Panc1 (cell line): ENCODE data around the gene TRNAU1AP. TPM values are rescaled to one million over a fixed set of nuclear protein-coding genes. Genes with fewer than 3 reads are reported as not detected.

ENCODE experiments used
- ATAC-seq: fragments of 200-7000 bp; cut with Tn5 transposase; 2 replicates; pipeline ENCODE4 v1.9.1; 2020; ENCODE audit warnings: mild to moderate bottlenecking, moderate library complexity
- BruUV-seq: library from RNA; stranded (reverse); fragments of 400-500 nt; replicated peaks from 2 replicates; lab custom pipeline; 2021; lab: Mats Ljungman, UMichigan
- CTCF ChIA-PET: fragments of 300-600 bp; sonication (Branson Sonifier 250); formaldehyde crosslinking; loops from one replicate; lab custom pipeline; 2022; ENCODE audit warnings: antibody characterized with exemption; lab: Charles Lee
- POLR2A ChIA-PET: fragments of 300-600 bp; sonication (Branson Sonifier 250); formaldehyde crosslinking; loops from one replicate; lab custom pipeline; 2022; ENCODE audit warnings: antibody characterized with exemption; lab: Charles Lee
- DNase-seq: peaks from one replicate; pipeline ENCODE4 v3.0.0-alpha.2; 2010; ENCODE audit warnings: low read depth, low spot score
- H3K27ac ChIP-seq: 2 replicates; pipeline ENCODE4 v1.5.1; 2011; ENCODE audit warnings: mild to moderate bottlenecking, low read length, inconsistent platforms
- H3K27me3 ChIP-seq: fragments of 200-500 bp; sonication (Bioruptor generic); 2 replicates; pipeline ENCODE4 v1.6.0; 2014; ENCODE audit warnings: low read length, inconsistent platforms; ENCODE audit not compliant: control insufficient read depth, insufficient read depth
- H3K36me3 ChIP-seq: fragments of 200-500 bp; sonication (Bioruptor generic); 2 replicates; pipeline ENCODE4 v1.5.1; 2014; ENCODE audit warnings: inconsistent platforms, mild to moderate bottlenecking, low read length, moderate library complexity; ENCODE audit not compliant: control insufficient read depth, insufficient read depth
- H3K4me1 ChIP-seq: 2 replicates; pipeline ENCODE4 v1.5.1; 2011; ENCODE audit warnings: inconsistent platforms, mild to moderate bottlenecking, low read length, moderate library complexity; ENCODE audit not compliant: control insufficient read depth, insufficient read depth
- H3K4me3 ChIP-seq, 2 experiments: 2 replicates each; pipeline ENCODE4 v1.5.1; 2011 to 2012; ENCODE audit warnings: low read depth in 2 of 2, low read length in 2 of 2, mild to moderate bottlenecking in 2 of 2, inconsistent platforms in 1 of 2, moderate library complexity in 1 of 2
- H3K9me3 ChIP-seq: fragments of 200-500 bp; sonication (Bioruptor generic); 2 replicates; pipeline ENCODE4 v1.5.1; 2014; ENCODE audit warnings: low read depth, mild to moderate bottlenecking, inconsistent platforms, low read length, moderate library complexity; ENCODE audit not compliant: control insufficient read depth, insufficient read depth
- POLR2AphosphoS5 ChIP-seq: IDR thresholded peaks from 2 replicates; pipeline ENCODE4 v1.6.1; 2012; ENCODE audit warnings: mild to moderate bottlenecking, low read depth, low read length, moderate library complexity
- SIN3A ChIP-seq: IDR thresholded peaks from 2 replicates; pipeline ENCODE4 v1.6.1; 2012; ENCODE audit warnings: low read depth, mild to moderate bottlenecking, low read length, moderate library complexity, borderline replicate concordance; ENCODE audit not compliant: insufficient read depth
- TCF7L2 ChIP-seq: IDR thresholded peaks from 2 replicates; pipeline ENCODE4 v1.6.1; 2011; ENCODE audit warnings: mild to moderate bottlenecking, low read depth, low read length, inconsistent platforms
- in situ Hi-C: cut with HindIII; loops from 2 replicates; pipeline ENCODE4 v1.10.0; 2016; ENCODE audit warnings: low sequenced_read_pairs, low pct_unique_long_range_greater_than_20kb
- intact Hi-C: fragments of 100-400 bp; cut with micrococcal nuclease; formaldehyde crosslinking; loops from one replicate; pipeline ENCODE4 v1.10.0; 2022; ENCODE audit not compliant: unreplicated experiment
- total RNA-seq: library from RNA; stranded (reverse); gene quantifications from one replicate; pipeline ENCODE4 v1.2.1, GENCODE V29; 2021; ENCODE audit not compliant: unreplicated experiment
- TF ChIP-seq, protein P1 (sequence below): fragments of 450-650 bp; IDR thresholded peaks from 2 replicates; pipeline ENCODE4 v1.5.1; 2017; ENCODE audit warnings: mild to moderate bottlenecking
- TF ChIP-seq, protein P2 (sequence below), 2 experiments: IDR thresholded peaks; 2 replicates each; pipeline ENCODE4 v1.6.1; 2011 to 2012; ENCODE audit warnings: low read depth in 2 of 2, control low read depth in 1 of 2, low read length in 1 of 2, mild to moderate bottlenecking in 1 of 2, moderate library complexity in 1 of 2; ENCODE audit not compliant: insufficient read depth in 1 of 2

The TRNAU1AP gene
- total RNA-seq, 1 experiment from 2014 or later: 39.1 TPM

GRCh38 chr1:28606771-28607170 is 53.9 kb downstream of the TRNAU1AP start:
- peaks cover 2% of the 10 kb centered on the region for H3K36me3 ChIP-seq
- no peaks in the 10 kb centered on the region for H3K27me3 ChIP-seq
- H3K4me1 ChIP-seq: peaks cover 4% of the 10 kb centered on the region
- in situ Hi-C loops: no loop called here
- intact Hi-C loops: no loop called here
- ATAC-seq: no peak
- no peak overlapping the region for H3K27ac ChIP-seq
- POLR2A ChIA-PET: interaction anchor here (0.6 kb wide), 2 partner anchors 88 to 707 kb away, joined by 3 read pairs; no protein-coding TSS in a partner anchor
- H3K4me3 ChIP-seq: no peak overlapping the region
- DNase-seq: no peak
- no TSS peak for BruUV-seq
- no peak for TF ChIP-seq POLR2AphosphoS5
- no peak for TF ChIP-seq SIN3A
- TF ChIP-seq, protein P1, sequence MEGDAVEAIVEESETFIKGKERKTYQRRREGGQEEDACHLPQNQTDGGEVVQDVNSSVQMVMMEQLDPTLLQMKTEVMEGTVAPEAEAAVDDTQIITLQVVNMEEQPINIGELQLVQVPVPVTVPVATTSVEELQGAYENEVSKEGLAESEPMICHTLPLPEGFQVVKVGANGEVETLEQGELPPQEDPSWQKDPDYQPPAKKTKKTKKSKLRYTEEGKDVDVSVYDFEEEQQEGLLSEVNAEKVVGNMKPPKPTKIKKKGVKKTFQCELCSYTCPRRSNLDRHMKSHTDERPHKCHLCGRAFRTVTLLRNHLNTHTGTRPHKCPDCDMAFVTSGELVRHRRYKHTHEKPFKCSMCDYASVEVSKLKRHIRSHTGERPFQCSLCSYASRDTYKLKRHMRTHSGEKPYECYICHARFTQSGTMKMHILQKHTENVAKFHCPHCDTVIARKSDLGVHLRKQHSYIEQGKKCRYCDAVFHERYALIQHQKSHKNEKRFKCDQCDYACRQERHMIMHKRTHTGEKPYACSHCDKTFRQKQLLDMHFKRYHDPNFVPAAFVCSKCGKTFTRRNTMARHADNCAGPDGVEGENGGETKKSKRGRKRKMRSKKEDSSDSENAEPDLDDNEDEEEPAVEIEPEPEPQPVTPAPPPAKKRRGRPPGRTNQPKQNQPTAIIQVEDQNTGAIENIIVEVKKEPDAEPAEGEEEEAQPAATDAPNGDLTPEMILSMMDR: no peak
- no peak for TF ChIP-seq TCF7L2
- TF ChIP-seq, protein P2, sequence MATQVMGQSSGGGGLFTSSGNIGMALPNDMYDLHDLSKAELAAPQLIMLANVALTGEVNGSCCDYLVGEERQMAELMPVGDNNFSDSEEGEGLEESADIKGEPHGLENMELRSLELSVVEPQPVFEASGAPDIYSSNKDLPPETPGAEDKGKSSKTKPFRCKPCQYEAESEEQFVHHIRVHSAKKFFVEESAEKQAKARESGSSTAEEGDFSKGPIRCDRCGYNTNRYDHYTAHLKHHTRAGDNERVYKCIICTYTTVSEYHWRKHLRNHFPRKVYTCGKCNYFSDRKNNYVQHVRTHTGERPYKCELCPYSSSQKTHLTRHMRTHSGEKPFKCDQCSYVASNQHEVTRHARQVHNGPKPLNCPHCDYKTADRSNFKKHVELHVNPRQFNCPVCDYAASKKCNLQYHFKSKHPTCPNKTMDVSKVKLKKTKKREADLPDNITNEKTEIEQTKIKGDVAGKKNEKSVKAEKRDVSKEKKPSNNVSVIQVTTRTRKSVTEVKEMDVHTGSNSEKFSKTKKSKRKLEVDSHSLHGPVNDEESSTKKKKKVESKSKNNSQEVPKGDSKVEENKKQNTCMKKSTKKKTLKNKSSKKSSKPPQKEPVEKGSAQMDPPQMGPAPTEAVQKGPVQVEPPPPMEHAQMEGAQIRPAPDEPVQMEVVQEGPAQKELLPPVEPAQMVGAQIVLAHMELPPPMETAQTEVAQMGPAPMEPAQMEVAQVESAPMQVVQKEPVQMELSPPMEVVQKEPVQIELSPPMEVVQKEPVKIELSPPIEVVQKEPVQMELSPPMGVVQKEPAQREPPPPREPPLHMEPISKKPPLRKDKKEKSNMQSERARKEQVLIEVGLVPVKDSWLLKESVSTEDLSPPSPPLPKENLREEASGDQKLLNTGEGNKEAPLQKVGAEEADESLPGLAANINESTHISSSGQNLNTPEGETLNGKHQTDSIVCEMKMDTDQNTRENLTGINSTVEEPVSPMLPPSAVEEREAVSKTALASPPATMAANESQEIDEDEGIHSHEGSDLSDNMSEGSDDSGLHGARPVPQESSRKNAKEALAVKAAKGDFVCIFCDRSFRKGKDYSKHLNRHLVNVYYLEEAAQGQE (IDR thresholded peaks at IDR 0.05; ENCODE audit: insufficient read depth in 1 of 2, low read depth in 2 of 2, low read length in 1 of 2): no peak
- no peaks in the 10 kb centered on the region for H3K9me3 ChIP-seq
- CTCF ChIA-PET: no interaction called here

DNA sequence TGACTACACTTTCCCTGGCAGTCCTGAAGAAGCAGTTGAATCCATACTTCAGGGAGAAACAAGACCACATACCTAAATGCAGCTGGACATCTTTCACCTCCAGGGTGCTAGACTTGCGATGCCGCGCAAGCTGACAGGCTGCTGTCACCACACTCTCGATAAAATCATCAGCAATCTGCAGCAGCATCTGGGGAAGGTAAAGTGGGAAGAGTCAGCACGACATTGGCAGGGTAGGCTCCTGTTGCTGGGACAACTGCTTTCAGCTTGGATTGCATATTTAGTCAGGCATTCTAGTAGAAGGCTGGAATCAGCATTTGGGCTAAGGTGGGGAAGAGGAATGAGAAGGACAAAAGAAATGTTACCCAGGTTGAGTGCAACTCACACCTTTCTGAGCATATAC is 60.3 kb downstream of the TRNAU1AP start:
- TF ChIP-seq, protein P1: no peak
- TF ChIP-seq POLR2AphosphoS5: no peak
- TF ChIP-seq SIN3A: no peak
- no peak for TF ChIP-seq TCF7L2
- DNase-seq (no peak), ATAC-seq (no peak)
- no peaks in the 10 kb centered on the region for H3K4me1 ChIP-seq
- POLR2A ChIA-PET: no interaction called here
- no peaks in the 10 kb centered on the region for H3K9me3 ChIP-seq
- peaks cover 12% of the 10 kb centered on the region; the same call in 1 of the 2 replicates for H3K36me3 ChIP-seq
- CTCF ChIA-PET: no interaction called here
- intact Hi-C loops: no loop called here
- no TSS peak for BruUV-seq
- in situ Hi-C loops: no loop called here
- H3K27me3 ChIP-seq: no peaks in the 10 kb centered on the region
- no peak overlapping the region for H3K27ac ChIP-seq
- no peak overlapping the region for H3K4me3 ChIP-seq

Other genes starting within 250 kb of the TRNAU1AP start
- 21.7 TPM for gene MED18, start 224.0 kb upstream of the TRNAU1AP start, total RNA-seq
- 63.4 TPM for gene PHACTR4, start 183.3 kb upstream of the TRNAU1AP start, total RNA-seq
- 61.2 TPM for gene RCC1, start 47.0 kb upstream of the TRNAU1AP start, total RNA-seq
- gene RAB42, start 39.2 kb downstream of the TRNAU1AP start, total RNA-seq: 4.2 TPM
- 33.9 TPM for gene TAF12, start 90.0 kb downstream of the TRNAU1AP start, total RNA-seq
- gene RNU11, start 95.5 kb downstream of the TRNAU1AP start, total RNA-seq: not detected
- gene GMEB1, start 115.7 kb downstream of the TRNAU1AP start, total RNA-seq: 13.8 TPM
- gene YTHDF2, start 183.9 kb downstream of the TRNAU1AP start, total RNA-seq: 97.3 TPM